ENCODE data around the gene EHF. TPM values are rescaled to one million over a fixed set of nuclear protein-coding genes. Genes with fewer than 3 reads are reported as not detected.

EHF gene
- total RNA-seq, 2 donors from 2014 or later: 0.78 TPM; not detected in 1

- H3K9me3 ChIP-seq: no peaks in the 10 kb centered on the region
- no peaks in the 10 kb centered on the region for H3K4me1 ChIP-seq
- H3K36me3 ChIP-seq: no peaks in the 10 kb centered on the region
- no peaks in the 10 kb centered on the region for H3K27me3 ChIP-seq
- no peak for DNase-seq (ENCODE audit: low spot score)
- no peak for TF ChIP-seq CTCF (IDR thresholded peaks at IDR 0.05)
- no peak overlapping the region for H3K27ac ChIP-seq
- no peak overlapping the region for H3K4me3 ChIP-seq
Observed at GRCh38 chr11:34667810-34668582, 47.1 kb downstream of the EHF start.

- no peak for TF ChIP-seq CTCF (IDR thresholded peaks at IDR 0.05)
- no peaks in the 10 kb centered on the region for H3K36me3 ChIP-seq
- DNase-seq (ENCODE audit: low spot score): no peak
- H3K4me1 ChIP-seq: no peaks in the 10 kb centered on the region
- H3K9me3 ChIP-seq: no peaks in the 10 kb centered on the region
- no peaks in the 10 kb centered on the region for H3K27me3 ChIP-seq
- H3K4me3 ChIP-seq: no peak overlapping the region
- H3K27ac ChIP-seq: no peak overlapping the region
Observed at GRCh38 chr11:34668583-34669053, 47.7 kb downstream of the EHF start.

GRCh38 chr11:34669458-34669857 is 48.6 kb downstream of the EHF start:
- DNase-seq (ENCODE audit: low spot score): no peak
- Histone ChIP-seq H3K27ac (no peak overlapping the region), H3K4me3 (no peak overlapping the region), H3K27me3 (no peaks in the 10 kb centered on the region), H3K36me3 (no peaks in the 10 kb centered on the region), H3K4me1 (no peaks in the 10 kb centered on the region), H3K9me3 (no peaks in the 10 kb centered on the region)
- no peak for TF ChIP-seq CTCF (IDR thresholded peaks at IDR 0.05)

DNA sequence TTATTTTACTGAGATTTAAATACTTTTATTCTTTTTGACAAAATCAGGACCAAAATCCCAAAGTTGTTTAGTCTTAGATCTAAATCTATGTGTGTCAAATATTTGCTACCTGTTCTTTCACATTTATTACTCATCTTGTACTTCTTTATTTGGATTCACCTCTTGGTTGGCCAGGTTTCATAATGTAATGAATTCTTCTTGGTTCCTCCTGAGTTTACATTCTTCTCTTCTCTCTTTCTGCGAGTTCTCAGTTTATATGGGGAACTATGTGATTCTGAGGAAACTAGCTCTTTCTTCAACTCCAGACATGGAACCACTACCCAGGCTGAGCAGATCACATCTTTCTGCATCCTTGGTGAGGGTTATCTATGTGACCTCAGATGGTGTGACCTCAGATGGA is 50.2 kb downstream of the EHF start:
- no peak for TF ChIP-seq CTCF (IDR thresholded peaks at IDR 0.05)
- no peaks in the 10 kb centered on the region for H3K9me3 ChIP-seq
- no peaks in the 10 kb centered on the region for H3K36me3 ChIP-seq
- no peak overlapping the region for H3K4me3 ChIP-seq
- no peak overlapping the region for H3K27ac ChIP-seq
- no peak for DNase-seq (ENCODE audit: low spot score)
- H3K27me3 ChIP-seq: no peaks in the 10 kb centered on the region
- no peaks in the 10 kb centered on the region for H3K4me1 ChIP-seq

GRCh38 chr11:34671946-34672345 is 51.1 kb downstream of the EHF start:
- Histone ChIP-seq H3K27ac (no peak overlapping the region), H3K36me3 (no peaks in the 10 kb centered on the region), H3K9me3 (no peaks in the 10 kb centered on the region), H3K4me3 (no peak overlapping the region), H3K4me1 (no peaks in the 10 kb centered on the region), H3K27me3 (no peaks in the 10 kb centered on the region)
- no peak for TF ChIP-seq CTCF (IDR thresholded peaks at IDR 0.05)
- no peak for DNase-seq (ENCODE audit: low spot score)

- no peak for TF ChIP-seq CTCF (IDR thresholded peaks at IDR 0.05)
- Histone ChIP-seq H3K27ac (no peak overlapping the region), H3K36me3 (no peaks in the 10 kb centered on the region), H3K4me1 (no peaks in the 10 kb centered on the region), H3K9me3 (no peaks in the 10 kb centered on the region), H3K27me3 (no peaks in the 10 kb centered on the region), H3K4me3 (no peak overlapping the region)
- no peak for DNase-seq (ENCODE audit: low spot score)
Observed at GRCh38 chr11:34674038-34674437, 53.1 kb downstream of the EHF start.

Data from right atrium auricular region (tissue), 2 donors.